Ovary (tissue), 3 donors: ENCODE results near the gene GSG1L.

ENCODE experiments used
- CTCF ChIP-seq, 3 donors: fragments of 450-650 bp in 2 of 3; fragments of 200-600 bp in 1 of 3; IDR thresholded peaks; one replicate each; pipeline versions ENCODE4 v1.5.1 to v1.8.0; 2016 to 2022; ENCODE audit warnings: antibody characterized with exemption in 3 of 3, mild to moderate bottlenecking in 1 of 3
- EP300 ChIP-seq: sonication (generic); formaldehyde crosslinking; IDR thresholded peaks from one replicate; pipeline ENCODE4 v1.6.1; 2017; ENCODE audit warnings: antibody characterized with exemption
- POLR2A ChIP-seq: fragments of 450-650 bp; IDR thresholded peaks from one replicate; pipeline ENCODE4 v1.6.1; 2017; ENCODE audit warnings: antibody characterized with exemption, mild to moderate bottlenecking, moderate library complexity
- donor health status: DM: no; HTN: no; CAD: no.

GRCh38 chr16:28058839-28059589 is 4.5 kb downstream of the GSG1L start:
- TF ChIP-seq CTCF (IDR thresholded peaks at IDR 0.05) (no peak), EP300 (no peak), POLR2A (no peak)
